Keratinocyte (primary cell): ENCODE measurements around the gene SESN2. TPM values are rescaled to one million over a fixed set of nuclear protein-coding genes. Genes with fewer than 3 reads are reported as not detected.

Source experiments
- DNase-seq: peaks from one replicate; pipeline ENCODE4 v3.0.0-alpha.2; 2011; ENCODE audit warnings: low read depth, missing footprints, low spot score
- FAIRE-seq: peaks from 2 replicates; lab custom pipeline; 2011; peaks lifted over from hg19 to GRCh38; lab: Jason Lieb, UNC
- H2AFZ ChIP-seq: 2 replicates; pipeline ENCODE4 v1.6.0; 2012; ENCODE audit warnings: low read length, control low read depth, inconsistent platforms; ENCODE audit not compliant: control insufficient read depth
- H3K27ac ChIP-seq: 2 replicates; pipeline ENCODE4 v1.5.1; 2011; ENCODE audit warnings: low read length; ENCODE audit not compliant: control insufficient read depth, insufficient read depth
- H3K27me3 ChIP-seq: 3 replicates; pipeline ENCODE4 v1.6.0; 2011; ENCODE audit warnings: low read length; ENCODE audit not compliant: control insufficient read depth, insufficient read depth; ENCODE audit errors: extremely low read depth
- H3K36me3 ChIP-seq, 2 experiments: 2 replicates in 1 of 2; 3 replicates in 1 of 2; pipeline ENCODE4 v1.5.1; 2011; ENCODE audit warnings: low read length in 2 of 2, mild to moderate bottlenecking in 1 of 2; ENCODE audit not compliant: control insufficient read depth in 2 of 2, insufficient read depth in 2 of 2; ENCODE audit errors: extremely low read depth in 1 of 2
- H3K4me1 ChIP-seq: 3 replicates; pipeline ENCODE4 v1.5.1; 2011; ENCODE audit warnings: low read length; ENCODE audit not compliant: control insufficient read depth, insufficient read depth; ENCODE audit errors: extremely low read depth
- H3K4me2 ChIP-seq: 3 replicates; pipeline ENCODE4 v1.6.0; 2011; ENCODE audit warnings: low read depth, low read length; ENCODE audit not compliant: control insufficient read depth, insufficient read depth; ENCODE audit errors: extremely low read depth
- H3K4me3 ChIP-seq, 3 experiments: fragments of 200-600 bp in 1 of 3; sonication (generic) in 1 of 3; 2 replicates in 2 of 3; 3 replicates in 1 of 3; pipeline ENCODE4 v1.5.1; 2011 to 2016; ENCODE audit warnings: low read length in 3 of 3, mild to moderate bottlenecking in 3 of 3, control low read depth in 2 of 3, inconsistent platforms in 1 of 3, low read depth in 1 of 3, mixed read lengths in 1 of 3, mixed run types in 1 of 3, moderate library complexity in 1 of 3; ENCODE audit not compliant: control insufficient read depth in 2 of 3, insufficient read depth in 2 of 3; ENCODE audit errors: extremely low read depth in 1 of 3
- H3K79me2 ChIP-seq: 2 replicates; pipeline ENCODE4 v1.6.0; 2012; ENCODE audit warnings: low read length; ENCODE audit not compliant: control insufficient read depth, insufficient read depth
- H3K9ac ChIP-seq: 3 replicates; pipeline ENCODE4 v1.6.0; 2011; ENCODE audit warnings: low read length; ENCODE audit not compliant: control insufficient read depth, insufficient read depth; ENCODE audit errors: extremely low read depth
- H3K9me1 ChIP-seq: 3 replicates; pipeline ENCODE4 v1.6.0; 2011; ENCODE audit warnings: low read length; ENCODE audit not compliant: control insufficient read depth, insufficient read depth; ENCODE audit errors: extremely low read depth
- H3K9me3 ChIP-seq: 2 replicates; pipeline ENCODE4 v1.5.1; 2012; ENCODE audit warnings: low read depth, low read length; ENCODE audit not compliant: control insufficient read depth
- H4K20me1 ChIP-seq: 3 replicates; pipeline ENCODE4 v1.6.0; 2011; ENCODE audit warnings: low read length; ENCODE audit not compliant: control insufficient read depth, insufficient read depth; ENCODE audit errors: extremely low read depth
- CTCF ChIP-seq, 3 experiments: IDR thresholded peaks in 1 of 3; conservative IDR thresholded peaks in 1 of 3; optimal IDR thresholded peaks in 1 of 3; 2 replicates in 2 of 3; 3 replicates in 1 of 3; pipeline versions ENCODE3 to v1.5.1; 2011; ENCODE audit warnings: low read length in 3 of 3, mild to moderate bottlenecking in 3 of 3, moderate library complexity in 2 of 3, control low read depth in 1 of 3, inconsistent platforms in 1 of 3; ENCODE audit not compliant: insufficient read depth in 2 of 3; ENCODE audit errors: extremely low read depth in 1 of 3
- EZH2 ChIP-seq: IDR thresholded peaks from one replicate; pipeline ENCODE4 v1.6.1; 2012; ENCODE audit warnings: inconsistent platforms, mild to moderate bottlenecking, low read length, moderate library complexity
- dilution Hi-C: fragments of 300-500 bp; cut with MboI; formaldehyde crosslinking; loops from one replicate; pipeline ENCODE4 v1.7.0; 2020; ENCODE audit warnings: low sequenced_read_pairs; ENCODE audit not compliant: extremely low pct_ligation_motif_present
- polyA plus RNA-seq, 5 experiments: library from polyadenylated mRNA; depleted of rRNA in 3 of 5; stranded (reverse) in 3 of 5; stranded (forward) in 1 of 5; unstranded in 1 of 5; fragments of >200 nt; gene quantifications; 1 replicate in 1 of 5; 2 replicates in 3 of 5; 3 replicates in 1 of 5; pipeline versions ENCODE4 v1.2.1 to v1.2.3, GENCODE V29; 2011 to 2012; ENCODE audit warnings: missing spikeins in 2 of 5, low read depth in 1 of 5, low replicate concordance in 1 of 5

Gene SESN2
- polyA plus RNA-seq, 1 donor (not counting 4 experiments of a cell fraction or from before 2014, with no cell fraction given), result 13.5 TPM

GRCh38 chr1:28279721-28280120, 20.4 kb downstream of the SESN2 start:
- peaks cover 43 to 53% of the 10 kb centered on the region in 2 experiments for H3K36me3 ChIP-seq
- TF ChIP-seq CTCF (optimal IDR thresholded peaks at IDR 0.05 in 1 of 3, IDR thresholded peaks at IDR 0.05 in 1 of 3, conservative IDR thresholded peaks at IDR 0.05 in 1 of 3; ENCODE audit: extremely low read depth in 1 of 3, insufficient read depth in 2 of 3, low read length in 3 of 3), result no peak
- TF ChIP-seq EZH2, result no peak
- no peak overlapping the region for H2AFZ ChIP-seq

GRCh38 chr1:28280501-28280900, 21.2 kb downstream of the SESN2 start:
- dilution Hi-C loops, result no loop called here
- no peaks in the 10 kb centered on the region for H3K9me3 ChIP-seq
- H3K4me2 ChIP-seq, result no peak overlapping the region
- no peak overlapping the region for H3K9ac ChIP-seq
- H4K20me1 ChIP-seq, result peaks cover 6% of the 10 kb centered on the region
- no peaks in the 10 kb centered on the region for H3K4me1 ChIP-seq
- no peak overlapping the region for H3K4me3 ChIP-seq
- no peak for FAIRE-seq
- no peak overlapping the region for H3K27ac ChIP-seq
- H3K79me2 ChIP-seq, result no peaks in the 10 kb centered on the region
- no peak for TF ChIP-seq EZH2
- TF ChIP-seq CTCF (optimal IDR thresholded peaks at IDR 0.05 in 1 of 3, IDR thresholded peaks at IDR 0.05 in 1 of 3, conservative IDR thresholded peaks at IDR 0.05 in 1 of 3; ENCODE audit: extremely low read depth in 1 of 3, insufficient read depth in 2 of 3, low read length in 3 of 3), result no peak
- H2AFZ ChIP-seq, result no peak overlapping the region
- no peak for DNase-seq
- peaks cover 41 to 52% of the 10 kb centered on the region in 2 experiments for H3K36me3 ChIP-seq
- no peaks in the 10 kb centered on the region for H3K27me3 ChIP-seq
- H3K9me1 ChIP-seq, result no peaks in the 10 kb centered on the region

More at GRCh38 chr1:28279721-28280120, 20.4 kb downstream of the SESN2 start:
- Histone ChIP-seq H3K9me3 (no peaks in the 10 kb centered on the region), H4K20me1 (peaks cover 6% of the 10 kb centered on the region), H3K9me1 (no peaks in the 10 kb centered on the region), H3K9ac (no peak overlapping the region), H3K27me3 (no peaks in the 10 kb centered on the region), H3K79me2 (no peaks in the 10 kb centered on the region), H3K4me3 (no peak overlapping the region), H3K4me2 (no peak overlapping the region), H3K4me1 (no peaks in the 10 kb centered on the region), H3K27ac (no peak overlapping the region)
- FAIRE-seq, result no peak
- dilution Hi-C loops, result no loop called here
- no peak for DNase-seq
